EL (cell line): ENCODE measurements around the gene EPHA3.

Source experiments
- DNase-seq: peaks from one replicate; pipeline ENCODE4 v3.0.0-alpha.2; 2016

EPHA3 gene

GRCh38 chr3:89234620-89235019 is 127.2 kb downstream of the EPHA3 start:
- no peak for DNase-seq

GRCh38 chr3:89238846-89239245 is 131.4 kb downstream of the EPHA3 start:
- DNase-seq = no peak

GRCh38 chr3:89239774-89240173 is 132.4 kb downstream of the EPHA3 start:
- DNase-seq = no peak

- no peak for DNase-seq
These were observed 138.2 kb downstream of the EPHA3 start for GRCh38 chr3:89245612-89246011.

GRCh38 chr3:89246326-89246725 is 138.9 kb downstream of the EPHA3 start:
- no peak for DNase-seq

- no peak for DNase-seq
These were observed 143.3 kb downstream of the EPHA3 start for GRCh38 chr3:89250742-89251141.

- DNase-seq = no peak
These were observed 144.6 kb downstream of the EPHA3 start for GRCh38 chr3:89252016-89252415.

- DNase-seq = no peak
These were observed 145.4 kb downstream of the EPHA3 start for GRCh38 chr3:89252860-89253259.

GRCh38 chr3:89256395-89256794 is 149.0 kb downstream of the EPHA3 start:
- DNase-seq = no peak

GRCh38 chr3:89256882-89257281 is 149.5 kb downstream of the EPHA3 start:
- no peak for DNase-seq

GRCh38 chr3:89260721-89261120 is 153.3 kb downstream of the EPHA3 start:
- no peak for DNase-seq

GRCh38 chr3:89261673-89262072 is 154.3 kb downstream of the EPHA3 start:
- DNase-seq = no peak

- DNase-seq = no peak
These were observed 155.0 kb downstream of the EPHA3 start for GRCh38 chr3:89262309-89262929.

GRCh38 chr3:89264037-89264560 is 156.7 kb downstream of the EPHA3 start:
- DNase-seq = no peak

GRCh38 chr3:89266074-89266473 is 158.7 kb downstream of the EPHA3 start:
- no peak for DNase-seq

- DNase-seq = no peak
These were observed 160.6 kb downstream of the EPHA3 start for GRCh38 chr3:89268059-89268458.

GRCh38 chr3:89270201-89270600 is 162.8 kb downstream of the EPHA3 start:
- no peak for DNase-seq

GRCh38 chr3:89275001-89275400 is 167.6 kb downstream of the EPHA3 start:
- DNase-seq = no peak

- no peak for DNase-seq
These were observed 168.7 kb downstream of the EPHA3 start for GRCh38 chr3:89276116-89276515.

GRCh38 chr3:89278302-89279025 is 171.0 kb downstream of the EPHA3 start:
- no peak for DNase-seq

GRCh38 chr3:89280301-89280700 is 172.9 kb downstream of the EPHA3 start:
- no peak for DNase-seq

GRCh38 chr3:89280822-89281365 is 173.5 kb downstream of the EPHA3 start:
- no peak for DNase-seq

GRCh38 chr3:89287902-89288508 is 180.6 kb downstream of the EPHA3 start:
- no peak for DNase-seq
